HepG2 (cell line): ENCODE results near the gene LYRM4. TPM values are rescaled to one million over a fixed set of nuclear protein-coding genes. Genes with fewer than 3 reads are reported as not detected.
A peak's percentile ranks its signal among the peaks of the same experiment; 100 is the strongest.

Experiments
- ETS1 ChIP-seq: sonication (generic); formaldehyde crosslinking; IDR thresholded peaks from 2 replicates; pipeline ENCODE4 v1.4.0; 2020; ENCODE audit warnings: missing genetic modification reagents
- MTERF4 ChIP-seq: sonication (generic); formaldehyde crosslinking; IDR thresholded peaks from 2 replicates; pipeline ENCODE4 v1.8.0; 2023; ENCODE audit warnings: mild to moderate bottlenecking, missing genetic modification reagents
- MTF1 ChIP-seq: sonication (generic); formaldehyde crosslinking; IDR thresholded peaks from 2 replicates; pipeline ENCODE4 v1.5.0; 2020; ENCODE audit warnings: missing genetic modification reagents
- NBN ChIP-seq: fragments of 450-650 bp; conservative IDR thresholded peaks from 2 replicates; pipeline ENCODE4 v1.6.1; 2017
- NFIC ChIP-seq: IDR thresholded peaks from 2 replicates; pipeline ENCODE4 v1.6.1; 2012; ENCODE audit warnings: mild to moderate bottlenecking, low read length, inconsistent platforms
- PRMT3 ChIP-seq: sonication (generic); formaldehyde crosslinking; IDR thresholded peaks from 2 replicates; pipeline ENCODE4 v1.8.1; 2022; ENCODE audit warnings: low read depth, mild to moderate bottlenecking, moderate library complexity, missing genetic modification reagents, borderline replicate concordance
- RNF2 ChIP-seq: fragments of 450-650 bp; conservative IDR thresholded peaks from 2 replicates; pipeline ENCODE4 v1.6.1; 2016; ENCODE audit warnings: low read depth
- THYN1 ChIP-seq: sonication (generic); formaldehyde crosslinking; IDR thresholded peaks from 2 replicates; pipeline ENCODE4 v1.8.1; 2023; ENCODE audit warnings: low read depth, mild to moderate bottlenecking, moderate library complexity, missing genetic modification reagents, borderline replicate concordance
- TOE1 ChIP-seq: sonication (generic); formaldehyde crosslinking; IDR thresholded peaks from 2 replicates; pipeline ENCODE4 v1.4.0; 2020; ENCODE audit warnings: mild to moderate bottlenecking, missing genetic modification reagents
- ZBTB42 ChIP-seq: sonication (generic); formaldehyde crosslinking; IDR thresholded peaks from 2 replicates; pipeline ENCODE4 v1.5.0; 2020; ENCODE audit warnings: mild to moderate bottlenecking, missing genetic modification reagents
- ZFY ChIP-seq: sonication (generic); formaldehyde crosslinking; IDR thresholded peaks from 2 replicates; pipeline ENCODE4 v1.4.0; 2020; ENCODE audit warnings: missing genetic modification reagents
- ZMAT5 ChIP-seq: sonication (generic); formaldehyde crosslinking; IDR thresholded peaks from 2 replicates; pipeline ENCODE4 v1.5.0; 2020; ENCODE audit warnings: mild to moderate bottlenecking, low read depth, missing genetic modification reagents, borderline replicate concordance
- ZNF280B ChIP-seq: sonication (generic); formaldehyde crosslinking; IDR thresholded peaks from 2 replicates; pipeline ENCODE4 v1.5.0; 2020; ENCODE audit warnings: missing genetic modification reagents, mild to moderate bottlenecking, borderline replicate concordance
- ZNF362 ChIP-seq: sonication (generic); formaldehyde crosslinking; IDR thresholded peaks from 2 replicates; pipeline ENCODE4 v1.4.0; 2020; ENCODE audit warnings: missing genetic modification reagents, mild to moderate bottlenecking, borderline replicate concordance
- ZNF607 ChIP-seq: sonication (generic); formaldehyde crosslinking; IDR thresholded peaks from 2 replicates; pipeline ENCODE4 v1.5.1; 2020; ENCODE audit warnings: missing genetic modification reagents, mild to moderate bottlenecking, borderline replicate concordance
- ZNF782 ChIP-seq: sonication (generic); formaldehyde crosslinking; IDR thresholded peaks from 2 replicates; pipeline ENCODE4 v1.4.0; 2020; ENCODE audit warnings: missing genetic modification reagents, mild to moderate bottlenecking, borderline replicate concordance
- polyA plus RNA-seq, 8 experiments: library from polyadenylated mRNA; depleted of rRNA in 3 of 8; stranded (reverse) in 7 of 8; unstranded in 1 of 8; fragments of >200 nt; fragmentation: Illumina TruSeq in 4 of 8; extraction: Trizol in 4 of 8; gene quantifications; 2 replicates each; pipeline versions ENCODE4 v1.2.1 to v1.2.3, GENCODE V29; 2011 to 2016; ENCODE audit warnings: low read depth in 4 of 8, missing spikeins in 1 of 8, mixed read lengths in 1 of 8; ENCODE audit not compliant: insufficient read depth in 1 of 8
- total RNA-seq, 5 experiments: library from RNA; depleted of rRNA; stranded (reverse); fragments of >200 nt; fragmentation: Illumina TruSeq; extraction: Trizol; gene quantifications; 2 replicates each; pipeline ENCODE4 v1.2.3, GENCODE V29; 2016; ENCODE audit warnings: low read depth in 1 of 5
- TF ChIP-seq, protein P1 (sequence below): IDR thresholded peaks from 2 replicates; pipeline ENCODE4 v1.6.1; 2016; ENCODE audit warnings: mild to moderate bottlenecking, missing biosample characterization, missing genetic modification reagents
- TF ChIP-seq, protein P2 (sequence below): sonication (generic); formaldehyde crosslinking; conservative IDR thresholded peaks from 2 replicates; pipeline ENCODE4 v1.8.0; 2022; ENCODE audit warnings: mild to moderate bottlenecking, moderate library complexity, missing genetic modification reagents
- TF ChIP-seq, protein P3 (sequence below): sonication (generic); formaldehyde crosslinking; IDR thresholded peaks from 2 replicates; pipeline ENCODE4 v1.8.1; 2023; ENCODE audit warnings: missing genetic modification reagents, inconsistent platforms, borderline replicate concordance

Gene LYRM4
- total and polyA plus RNA-seq, 2 of the 13 experiments (the other 11 are each of a cell fraction or from before 2014, with no cell fraction given) = 64.6 to 67.5 TPM

GRCh38 chr6:5205877-5206850, 54.6 kb downstream of the LYRM4 start (continued):
- no peak for TF ChIP-seq ZMAT5 (CRISPR knock-in tag)
- TF ChIP-seq ZBTB42 (CRISPR knock-in tag) = no peak
- TF ChIP-seq ZNF782 = peak; percentile 90; the same call in 1 of the 2 replicates
- no peak for TF ChIP-seq ZNF607 (CRISPR knock-in tag)
- TF ChIP-seq MTERF4 (CRISPR knock-in tag) = peak; percentile 86
- TF ChIP-seq THYN1 (CRISPR knock-in tag) = no peak
- TF ChIP-seq PRMT3 (CRISPR knock-in tag) = no peak
- TF ChIP-seq, protein P1, sequence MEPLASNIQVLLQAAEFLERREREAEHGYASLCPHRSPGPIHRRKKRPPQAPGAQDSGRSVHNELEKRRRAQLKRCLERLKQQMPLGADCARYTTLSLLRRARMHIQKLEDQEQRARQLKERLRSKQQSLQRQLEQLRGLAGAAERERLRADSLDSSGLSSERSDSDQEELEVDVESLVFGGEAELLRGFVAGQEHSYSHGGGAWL (CRISPR knock-in tag) = no peak
- peak; percentile 65 for TF ChIP-seq ZFY (CRISPR knock-in tag)
- no peak for TF ChIP-seq NBN
- no peak for TF ChIP-seq RNF2
- TF ChIP-seq, protein P2, sequence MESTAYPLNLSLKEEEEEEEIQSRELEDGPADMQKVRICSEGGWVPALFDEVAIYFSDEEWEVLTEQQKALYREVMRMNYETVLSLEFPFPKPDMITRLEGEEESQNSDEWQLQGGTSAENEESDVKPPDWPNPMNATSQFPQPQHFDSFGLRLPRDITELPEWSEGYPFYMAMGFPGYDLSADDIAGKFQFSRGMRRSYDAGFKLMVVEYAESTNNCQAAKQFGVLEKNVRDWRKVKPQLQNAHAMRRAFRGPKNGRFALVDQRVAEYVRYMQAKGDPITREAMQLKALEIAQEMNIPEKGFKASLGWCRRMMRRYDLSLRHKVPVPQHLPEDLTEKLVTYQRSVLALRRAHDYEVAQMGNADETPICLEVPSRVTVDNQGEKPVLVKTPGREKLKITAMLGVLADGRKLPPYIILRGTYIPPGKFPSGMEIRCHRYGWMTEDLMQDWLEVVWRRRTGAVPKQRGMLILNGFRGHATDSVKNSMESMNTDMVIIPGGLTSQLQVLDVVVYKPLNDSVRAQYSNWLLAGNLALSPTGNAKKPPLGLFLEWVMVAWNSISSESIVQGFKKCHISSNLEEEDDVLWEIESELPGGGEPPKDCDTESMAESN (CRISPR knock-in tag) = peak; percentile 86; the same call in 1 of the 2 replicates
- TF ChIP-seq ZNF280B (CRISPR knock-in tag) = no peak
- TF ChIP-seq, protein P3, sequence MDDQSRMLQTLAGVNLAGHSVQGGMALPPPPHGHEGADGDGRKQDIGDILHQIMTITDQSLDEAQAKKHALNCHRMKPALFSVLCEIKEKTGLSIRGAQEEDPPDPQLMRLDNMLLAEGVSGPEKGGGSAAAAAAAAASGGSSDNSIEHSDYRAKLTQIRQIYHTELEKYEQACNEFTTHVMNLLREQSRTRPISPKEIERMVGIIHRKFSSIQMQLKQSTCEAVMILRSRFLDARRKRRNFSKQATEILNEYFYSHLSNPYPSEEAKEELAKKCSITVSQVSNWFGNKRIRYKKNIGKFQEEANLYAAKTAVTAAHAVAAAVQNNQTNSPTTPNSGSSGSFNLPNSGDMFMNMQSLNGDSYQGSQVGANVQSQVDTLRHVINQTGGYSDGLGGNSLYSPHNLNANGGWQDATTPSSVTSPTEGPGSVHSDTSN = no peak
- no peak for TF ChIP-seq MTF1 (CRISPR knock-in tag)
- no peak for TF ChIP-seq ETS1 (CRISPR knock-in tag)
- no peak for TF ChIP-seq TOE1 (CRISPR knock-in tag)
- TF ChIP-seq NFIC = peak; percentile 72
- TF ChIP-seq ZNF362 = no peak
